ENCODE measurements around the gene UGDH. TPM values are rescaled to one million over a fixed set of nuclear protein-coding genes. Genes with fewer than 3 reads are reported as not detected.

The UGDH gene
- polyA plus RNA-seq, 4 donors, result 80.1 to 123 (median 98.7) TPM

DNA sequence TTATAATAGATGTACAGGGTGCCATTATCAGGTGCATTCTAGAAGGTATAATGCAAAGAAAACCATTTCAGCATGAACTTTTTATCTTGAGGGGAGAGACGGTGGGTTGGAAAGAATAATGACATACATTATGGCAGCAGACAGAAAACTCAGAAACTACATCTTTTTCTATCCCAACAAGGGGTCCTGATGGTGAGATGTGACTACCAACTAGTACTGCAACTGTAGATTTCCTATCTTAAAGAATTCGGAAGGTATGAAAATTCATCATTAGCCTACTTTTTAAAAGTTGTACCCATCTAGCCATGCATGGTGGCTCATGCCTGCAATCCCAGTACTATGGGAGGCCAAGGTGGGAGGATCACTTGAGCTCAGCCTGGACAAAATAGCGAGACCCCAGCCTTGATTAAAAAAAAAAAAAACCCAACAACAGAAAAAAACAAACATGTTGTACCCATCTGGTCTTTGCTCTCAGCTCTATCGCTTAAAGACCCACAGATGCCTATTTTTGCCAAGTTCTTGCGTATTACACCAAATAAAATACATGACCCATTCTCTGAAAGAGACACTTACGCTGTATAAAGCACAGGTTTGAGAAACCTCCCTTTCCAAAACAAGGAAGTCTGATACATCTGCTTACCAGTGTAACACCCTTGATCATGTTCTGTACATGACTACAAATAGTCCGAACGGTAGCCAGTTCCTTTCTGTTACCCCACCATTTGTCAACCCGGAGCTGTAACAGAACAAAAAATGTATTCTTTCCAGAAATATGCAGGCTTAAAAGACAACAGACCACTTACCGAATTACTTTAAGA, 70.1 kb downstream of the UGDH start:
- no peak for DNase-seq (ENCODE audit: low read depth in 4 of 4, low spot score in 3 of 4)

DNA sequence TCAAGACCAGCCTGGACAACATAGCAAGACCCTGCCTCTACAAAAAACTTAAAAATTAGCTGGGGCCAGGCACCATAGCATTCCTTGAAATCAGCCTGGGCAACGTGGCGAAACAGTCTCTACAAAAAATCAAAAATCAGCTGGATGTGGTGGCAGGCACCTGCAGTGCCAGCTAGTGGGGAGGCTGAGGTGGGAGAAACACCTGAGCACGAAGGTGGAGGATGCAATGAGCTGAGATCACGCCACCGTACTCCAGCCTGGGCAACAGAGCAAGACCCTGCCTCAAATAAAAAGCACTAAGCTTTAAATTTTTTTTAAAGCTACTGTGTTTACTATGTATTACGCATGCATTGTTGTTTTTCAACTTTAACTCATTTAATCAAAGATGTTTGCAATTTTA, 71.8 kb downstream of the UGDH start:
- DNase-seq (ENCODE audit: low read depth in 4 of 4, low spot score in 3 of 4), result no peak

DNA sequence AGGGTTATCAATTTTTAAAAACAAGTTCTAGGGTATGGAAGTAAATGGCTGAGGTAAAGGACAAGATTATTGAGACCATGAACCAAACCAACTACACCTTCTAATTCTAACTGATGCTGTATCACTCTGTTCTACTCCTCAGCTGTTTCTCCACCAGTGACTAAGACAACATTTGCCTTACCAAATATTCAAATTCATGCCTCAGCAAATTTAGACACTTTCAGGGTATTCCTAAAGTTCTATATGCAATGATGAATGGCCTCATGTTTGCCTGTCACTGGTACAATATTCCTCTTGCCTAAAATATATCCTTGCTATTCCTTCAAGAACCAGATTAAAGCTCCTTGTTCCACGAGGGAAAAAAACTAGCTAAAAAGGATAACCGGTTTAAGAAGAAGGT, 73.5 kb downstream of the UGDH start:
- no peak for DNase-seq (ENCODE audit: low read depth in 4 of 4, low spot score in 3 of 4)

DNA sequence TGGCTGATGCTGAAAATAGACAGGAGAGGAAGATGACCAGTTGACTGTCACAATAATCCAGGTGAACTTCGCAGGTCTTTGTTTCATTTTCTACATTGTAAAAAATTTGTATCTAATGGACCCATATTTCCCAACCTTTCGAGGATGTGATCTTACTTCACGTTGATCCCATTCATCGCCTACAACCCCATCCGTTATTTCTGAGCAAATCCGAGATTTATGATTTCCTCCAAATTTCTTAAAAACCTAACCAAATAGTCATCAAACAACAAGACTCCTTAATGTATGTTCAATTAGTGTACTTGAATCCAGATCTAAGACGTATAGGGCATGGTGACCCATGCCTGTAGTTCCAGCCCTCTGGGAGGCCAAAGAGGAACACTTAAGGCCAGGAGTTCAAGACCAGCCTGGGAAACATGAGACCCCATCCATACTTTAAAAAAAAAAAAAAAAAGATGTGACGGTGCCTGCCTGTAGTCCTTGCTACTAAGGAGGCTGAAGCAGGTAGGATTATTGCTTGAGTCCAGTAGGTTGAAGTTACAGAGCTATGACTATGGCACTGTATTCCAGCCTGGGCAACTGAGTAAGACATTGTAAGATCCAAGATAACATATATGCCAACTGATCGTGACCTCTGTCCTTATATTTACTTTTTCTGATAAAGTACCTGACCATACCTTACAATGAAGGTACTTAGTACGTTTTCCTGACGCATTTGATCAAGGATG, 74.2 kb downstream of the UGDH start:
- no peak for DNase-seq (ENCODE audit: low read depth in 4 of 4, low spot score in 3 of 4)

DNA sequence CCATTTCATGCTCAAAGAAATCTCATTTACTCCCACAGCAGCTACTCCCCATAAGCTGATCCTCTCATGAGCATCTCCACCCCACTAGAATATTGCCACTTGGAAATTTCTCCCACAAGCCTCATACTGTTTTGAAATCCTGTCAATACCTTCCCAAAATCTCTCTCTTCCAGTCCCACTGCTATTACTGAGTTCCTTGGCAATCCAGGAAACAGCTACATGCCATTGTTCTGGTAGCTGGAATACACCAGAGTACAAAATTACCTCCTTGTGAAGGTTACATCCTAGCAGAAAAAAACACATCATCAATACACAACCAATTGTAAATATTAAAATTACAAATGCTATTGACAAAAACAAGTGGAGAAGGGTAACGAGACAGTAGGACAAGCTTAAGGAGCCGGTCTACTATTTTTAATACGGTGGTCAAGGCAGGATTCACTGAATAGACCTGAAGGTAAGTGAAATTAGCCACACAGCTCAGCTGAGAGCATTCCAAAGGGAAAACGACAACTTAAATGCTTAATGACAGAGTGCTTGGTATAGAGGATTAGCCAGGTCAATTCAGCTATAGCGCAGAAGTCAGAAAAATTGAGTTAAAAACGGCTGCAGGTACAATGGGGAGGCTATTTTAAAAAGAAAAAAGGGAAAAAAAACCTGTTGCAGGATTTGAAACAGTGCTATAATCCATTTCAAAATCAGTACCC, 74.9 kb downstream of the UGDH start:
- DNase-seq (ENCODE audit: low read depth in 4 of 4, low spot score in 3 of 4), result no peak

DNA sequence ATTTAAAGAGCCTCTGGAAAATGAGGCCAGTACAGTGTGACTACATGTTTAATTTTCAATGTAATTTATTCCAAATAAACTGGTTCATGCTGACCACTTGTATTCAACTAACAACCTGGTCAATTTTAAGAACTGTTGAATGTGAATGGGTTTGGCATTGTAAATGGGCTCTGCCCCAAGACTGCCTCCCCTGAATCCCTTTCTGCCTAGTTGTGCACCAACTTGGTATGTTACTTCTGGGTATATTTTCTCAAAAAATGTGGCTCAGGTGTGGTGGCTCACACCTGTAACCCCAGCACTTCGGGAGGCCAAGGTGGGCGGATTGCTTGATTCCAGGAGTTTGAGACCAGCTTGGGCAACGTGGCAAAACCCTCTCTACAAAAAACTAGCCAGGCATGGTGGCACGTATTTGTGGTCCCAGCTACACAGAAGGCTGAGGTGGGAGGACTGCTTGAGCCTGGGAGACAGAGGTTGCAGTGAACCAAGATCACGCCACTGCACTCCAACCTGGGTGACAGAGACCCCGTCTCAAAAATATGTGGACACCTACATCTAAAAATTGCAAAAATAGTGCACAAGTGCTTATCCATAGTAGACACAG, 75.7 kb downstream of the UGDH start:
- no peak for DNase-seq (ENCODE audit: low read depth in 4 of 4, low spot score in 3 of 4)

DNA sequence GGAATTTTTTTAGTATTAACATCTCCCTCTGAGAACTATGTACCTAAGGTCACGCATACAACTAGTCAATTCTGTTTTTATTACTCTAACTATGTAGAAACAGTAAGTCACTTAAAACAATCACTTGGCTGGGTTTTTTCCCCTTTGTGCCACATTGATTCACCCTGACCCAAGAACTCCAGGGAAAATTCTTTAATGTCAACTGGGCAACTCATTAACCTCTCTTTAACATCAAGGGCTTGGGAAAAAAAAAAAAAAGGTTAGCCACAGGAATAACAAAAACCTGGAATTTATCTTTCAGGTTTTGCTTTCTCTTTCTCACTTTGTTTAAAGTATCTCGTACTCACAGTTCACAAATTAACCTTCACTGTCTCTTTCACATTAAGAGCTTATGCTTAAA, 76.6 kb downstream of the UGDH start:
- no peak for DNase-seq (ENCODE audit: low read depth in 4 of 4, low spot score in 3 of 4)

Other genes with a start within 250 kb of the UGDH start
- gene RFC1, start 161.1 kb downstream of the UGDH start, polyA plus RNA-seq (ENCODE audit: insufficient read length in 4 of 4), result 10 to 100 TPM; 56.4 to 81.6 (median 74.9) TPM
- under 1 TPM; 0.19 to 0.30 (median 0.25) TPM for gene KLB, start 120.5 kb downstream of the UGDH start, polyA plus RNA-seq (ENCODE audit: insufficient read length in 4 of 4)
- 1,000 to 10,000 TPM in 2 of 4 donors, 100 to 1,000 TPM in 2; 536 to 1,798 (median 1,302) TPM for gene RPL9, start 68.5 kb downstream of the UGDH start, polyA plus RNA-seq (ENCODE audit: insufficient read length in 4 of 4)
- 10 to 100 TPM; 18.3 to 33.6 (median 25.1) TPM for gene LIAS, start 68.4 kb downstream of the UGDH start, polyA plus RNA-seq (ENCODE audit: insufficient read length in 4 of 4)
- gene SMIM14, start 111.4 kb upstream of the UGDH start, polyA plus RNA-seq (ENCODE audit: insufficient read length in 4 of 4), result 10 to 100 TPM; 46.5 to 61.5 (median 55.1) TPM
- 100 to 1,000 TPM in 1 of 4 donors, 10 to 100 TPM in 3; 71.6 to 102 (median 94.2) TPM for gene UBE2K, start 170.7 kb upstream of the UGDH start, polyA plus RNA-seq (ENCODE audit: insufficient read length in 4 of 4)

Data from left renal pelvis (tissue), 4 donors.